GM12878 (cell line): ENCODE results near the gene ECI1. TPM values are rescaled to one million over a fixed set of nuclear protein-coding genes. Genes with fewer than 3 reads are reported as not detected.

Source experiments
- CEBPB ChIP-seq, 2 experiments: fragments of 150-350 bp in 1 of 2; IDR thresholded peaks; 2 replicates each; pipeline ENCODE4 v1.6.1; 2012 to 2014; ENCODE audit warnings: low read depth in 2 of 2, low read length in 2 of 2, borderline replicate concordance in 1 of 2, inconsistent platforms in 1 of 2
- EGR1 ChIP-seq, 2 experiments: IDR thresholded peaks; 1 replicate in 1 of 2; 2 replicates in 1 of 2; pipeline ENCODE4 v1.6.1; 2011 to 2012; ENCODE audit warnings: low read depth in 2 of 2, low read length in 2 of 2, borderline replicate concordance in 1 of 2, mild to moderate bottlenecking in 1 of 2, moderate library complexity in 1 of 2
- EP300 ChIP-seq, 2 experiments: fragments of 150-350 bp in 1 of 2; IDR thresholded peaks; 2 replicates each; pipeline ENCODE4 v1.6.1; 2011 to 2012; ENCODE audit warnings: low read depth in 2 of 2, low read length in 2 of 2, borderline replicate concordance in 1 of 2, improper control_type of control experiment in 1 of 2, inconsistent platforms in 1 of 2; ENCODE audit not compliant: control insufficient read depth in 1 of 2
- JUNB ChIP-seq: IDR thresholded peaks from 2 replicates; pipeline ENCODE4 v1.6.1; 2016; ENCODE audit warnings: antibody characterized with exemption, mild to moderate bottlenecking
- MEF2B ChIP-seq: fragments of 450-650 bp; IDR thresholded peaks from 2 replicates; pipeline ENCODE4 v1.6.1; 2018; ENCODE audit warnings: mild to moderate bottlenecking, moderate library complexity; ENCODE audit not compliant: partially characterized antibody, poor library complexity, severe bottlenecking
- MTA2 ChIP-seq: fragments of 450-650 bp; IDR thresholded peaks from 2 replicates; pipeline ENCODE4 v1.6.1; 2016; ENCODE audit warnings: low read depth, mild to moderate bottlenecking, moderate library complexity
- NRF1 ChIP-seq: conservative IDR thresholded peaks from 2 replicates; pipeline ENCODE4 v1.6.1; 2011; ENCODE audit warnings: mild to moderate bottlenecking, low read depth, low read length, improper control_type of control experiment
- PML ChIP-seq: IDR thresholded peaks from 2 replicates; pipeline ENCODE4 v1.6.1; 2012; ENCODE audit warnings: low read length, inconsistent platforms
- RUNX3 ChIP-seq: IDR thresholded peaks from 2 replicates; pipeline ENCODE4 v1.6.1; 2012; ENCODE audit warnings: low read length, inconsistent platforms
- SPI1 ChIP-seq: IDR thresholded peaks from 2 replicates; pipeline ENCODE4 v1.6.1; 2011; ENCODE audit warnings: low read depth, mild to moderate bottlenecking, low read length, moderate library complexity, borderline replicate concordance; ENCODE audit not compliant: insufficient read depth
- TCF12 ChIP-seq: IDR thresholded peaks from 2 replicates; pipeline ENCODE4 v1.6.1; 2011; ENCODE audit warnings: low read depth, mild to moderate bottlenecking, low read length
- ZNF207 ChIP-seq: fragments of 450-650 bp; IDR thresholded peaks from 2 replicates; pipeline ENCODE4 v1.6.1; 2014; ENCODE audit warnings: antibody characterized with exemption, mild to moderate bottlenecking, borderline replicate concordance
- ZNF217 ChIP-seq: fragments of 450-650 bp; IDR thresholded peaks from 2 replicates; pipeline ENCODE4 v1.6.1; 2017; ENCODE audit warnings: antibody characterized with exemption, mild to moderate bottlenecking
- polyA plus RNA-seq, 11 experiments: library from polyadenylated mRNA; depleted of rRNA in 4 of 11; unstranded in 6 of 11; stranded (reverse) in 5 of 11; fragments of >200 nt; fragmentation: Nextera tagmentation in 4 of 11; fragmentation: Illumina TruSeq in 1 of 11; extraction: Ambion mirVana in 4 of 11; extraction: Trizol in 1 of 11; gene quantifications; 1 replicate in 1 of 11; 2 replicates in 10 of 11; pipeline versions ENCODE4 v1.2.1 to v1.2.3, GENCODE V29; 2011 to 2016; ENCODE audit warnings: inconsistent platforms in 2 of 11, missing spikeins in 2 of 11, low read depth in 1 of 11
- total RNA-seq, 4 experiments: library from RNA; depleted of rRNA in 3 of 4; stranded (reverse); fragments of >200 nt in 3 of 4; fragmentation: Illumina TruSeq in 1 of 4; extraction: Trizol in 1 of 4; gene quantifications; 2 replicates each; pipeline versions ENCODE4 v1.2.1 to v1.2.3, GENCODE V29; 2013 to 2021
- TF ChIP-seq, protein P1 (sequence below): fragments of 450-650 bp; IDR thresholded peaks from 2 replicates; pipeline ENCODE4 v1.6.1; 2018; ENCODE audit warnings: borderline replicate concordance, mild to moderate bottlenecking; ENCODE audit not compliant: partially characterized antibody
- TF ChIP-seq, protein P2 (sequence below): IDR thresholded peaks from 2 replicates; pipeline ENCODE4 v1.6.1; 2011; ENCODE audit warnings: mild to moderate bottlenecking, low read depth, low read length, moderate library complexity; ENCODE audit not compliant: insufficient replicate concordance
- TF ChIP-seq, protein P3 (sequence below): IDR thresholded peaks from 2 replicates; pipeline ENCODE4 v1.6.1; 2011; ENCODE audit warnings: low read depth, low read length, improper control_type of control experiment, borderline replicate concordance
- TF ChIP-seq, protein P4 (sequence below): IDR thresholded peaks from 2 replicates; pipeline ENCODE4 v1.6.1; 2012; ENCODE audit warnings: low read depth, low read length, improper control_type of control experiment
- TF ChIP-seq, protein P5 (sequence below): fragments of 150-350 bp; IDR thresholded peaks from 2 replicates; pipeline ENCODE4 v1.6.1; 2016; ENCODE audit warnings: low read depth, low read length

ECI1 gene
- total and polyA plus RNA-seq, 10 of the 15 experiments (the other 5 are each of a cell fraction or from before 2014, with no cell fraction given), result 2.2 to 82.1 (median 24.8) TPM

DNA sequence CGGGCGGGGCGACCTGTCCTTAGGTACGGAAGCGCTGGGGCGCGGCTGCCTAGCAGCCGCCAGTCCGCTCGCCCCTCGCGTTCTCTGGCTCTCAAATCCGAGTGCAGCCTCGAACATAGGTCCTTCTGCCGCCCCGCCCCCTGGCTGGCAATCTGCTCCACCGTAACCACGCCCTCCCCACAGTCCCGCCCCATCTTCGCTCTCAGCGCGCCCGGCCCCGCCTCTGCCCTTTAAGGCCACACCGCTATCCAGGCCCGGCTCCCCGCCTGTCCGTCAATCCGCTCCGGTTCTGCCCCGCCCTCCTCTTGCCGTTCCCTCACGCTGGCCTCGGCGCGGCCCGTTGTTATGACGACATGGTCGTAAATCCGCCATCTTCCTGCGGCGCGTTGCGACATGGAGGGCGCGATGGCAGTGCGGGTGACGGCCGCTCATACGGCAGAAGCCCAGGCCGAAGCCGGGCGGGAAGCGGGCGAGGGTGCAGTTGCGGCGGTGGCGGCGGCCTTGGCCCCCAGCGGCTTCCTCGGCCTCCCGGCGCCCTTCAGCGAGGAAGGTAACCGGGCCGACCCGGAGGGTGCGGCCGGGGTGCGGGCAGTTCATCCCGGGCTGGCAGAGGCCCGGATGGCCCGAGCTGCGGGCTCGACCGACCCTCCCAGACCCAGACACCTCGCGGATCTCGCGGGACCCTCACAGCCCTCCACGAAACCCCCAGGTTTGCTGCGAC, 28.0 kb downstream of the ECI1 start, which contains the start of gene E4F1 (continued):
- TF ChIP-seq NRF1 (no peak), TCF12 (0 out of 2 replicates have a peak, but pooled peaks have one; percentile 56), SPI1 (no peak), ZNF207 (no peak), MEF2B (peak; percentile 61), EGR1 (IDR thresholded peaks at IDR 0.05; ENCODE audit: borderline replicate concordance in 1 of 2, low read depth in 2 of 2, low read length in 2 of 2) (no peak), JUNB (no peak), EP300 (IDR thresholded peaks at IDR 0.05; ENCODE audit: borderline replicate concordance in 1 of 2, control insufficient read depth in 1 of 2, low read depth in 2 of 2, low read length in 2 of 2) (peak in 1 of 2 experiments; percentile 41; a peak in 1 of 4 replicates), ZNF217 (no peak), MTA2 (no peak), PML (peak; percentile 70; the same call in 1 of the 2 replicates), RUNX3 (0 out of 2 replicates have a peak, but pooled peaks have one; percentile 42), CEBPB (IDR thresholded peaks at IDR 0.05; ENCODE audit: borderline replicate concordance in 1 of 2, low read depth in 2 of 2, low read length in 2 of 2) (peak in 1 of 2 experiments; percentile 56; a peak in 1 of 4 replicates)
- TF ChIP-seq, protein P1, sequence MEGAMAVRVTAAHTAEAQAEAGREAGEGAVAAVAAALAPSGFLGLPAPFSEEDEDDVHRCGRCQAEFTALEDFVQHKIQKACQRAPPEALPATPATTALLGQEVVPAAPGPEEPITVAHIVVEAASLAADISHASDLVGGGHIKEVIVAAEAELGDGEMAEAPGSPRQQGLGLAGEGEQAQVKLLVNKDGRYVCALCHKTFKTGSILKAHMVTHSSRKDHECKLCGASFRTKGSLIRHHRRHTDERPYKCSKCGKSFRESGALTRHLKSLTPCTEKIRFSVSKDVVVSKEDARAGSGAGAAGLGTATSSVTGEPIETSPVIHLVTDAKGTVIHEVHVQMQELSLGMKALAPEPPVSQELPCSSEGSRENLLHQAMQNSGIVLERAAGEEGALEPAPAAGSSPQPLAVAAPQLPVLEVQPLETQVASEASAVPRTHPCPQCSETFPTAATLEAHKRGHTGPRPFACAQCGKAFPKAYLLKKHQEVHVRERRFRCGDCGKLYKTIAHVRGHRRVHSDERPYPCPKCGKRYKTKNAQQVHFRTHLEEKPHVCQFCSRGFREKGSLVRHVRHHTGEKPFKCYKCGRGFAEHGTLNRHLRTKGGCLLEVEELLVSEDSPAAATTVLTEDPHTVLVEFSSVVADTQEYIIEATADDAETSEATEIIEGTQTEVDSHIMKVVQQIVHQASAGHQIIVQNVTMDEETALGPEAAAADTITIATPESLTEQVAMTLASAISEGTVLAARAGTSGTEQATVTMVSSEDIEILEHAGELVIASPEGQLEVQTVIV, result peak; percentile 99
- TF ChIP-seq, protein P2, sequence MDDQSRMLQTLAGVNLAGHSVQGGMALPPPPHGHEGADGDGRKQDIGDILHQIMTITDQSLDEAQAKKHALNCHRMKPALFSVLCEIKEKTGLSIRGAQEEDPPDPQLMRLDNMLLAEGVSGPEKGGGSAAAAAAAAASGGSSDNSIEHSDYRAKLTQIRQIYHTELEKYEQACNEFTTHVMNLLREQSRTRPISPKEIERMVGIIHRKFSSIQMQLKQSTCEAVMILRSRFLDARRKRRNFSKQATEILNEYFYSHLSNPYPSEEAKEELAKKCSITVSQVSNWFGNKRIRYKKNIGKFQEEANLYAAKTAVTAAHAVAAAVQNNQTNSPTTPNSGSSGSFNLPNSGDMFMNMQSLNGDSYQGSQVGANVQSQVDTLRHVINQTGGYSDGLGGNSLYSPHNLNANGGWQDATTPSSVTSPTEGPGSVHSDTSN, result peak; percentile 95
- TF ChIP-seq, protein P3, sequence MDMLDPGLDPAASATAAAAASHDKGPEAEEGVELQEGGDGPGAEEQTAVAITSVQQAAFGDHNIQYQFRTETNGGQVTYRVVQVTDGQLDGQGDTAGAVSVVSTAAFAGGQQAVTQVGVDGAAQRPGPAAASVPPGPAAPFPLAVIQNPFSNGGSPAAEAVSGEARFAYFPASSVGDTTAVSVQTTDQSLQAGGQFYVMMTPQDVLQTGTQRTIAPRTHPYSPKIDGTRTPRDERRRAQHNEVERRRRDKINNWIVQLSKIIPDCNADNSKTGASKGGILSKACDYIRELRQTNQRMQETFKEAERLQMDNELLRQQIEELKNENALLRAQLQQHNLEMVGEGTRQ, result no peak
- TF ChIP-seq, protein P4, sequence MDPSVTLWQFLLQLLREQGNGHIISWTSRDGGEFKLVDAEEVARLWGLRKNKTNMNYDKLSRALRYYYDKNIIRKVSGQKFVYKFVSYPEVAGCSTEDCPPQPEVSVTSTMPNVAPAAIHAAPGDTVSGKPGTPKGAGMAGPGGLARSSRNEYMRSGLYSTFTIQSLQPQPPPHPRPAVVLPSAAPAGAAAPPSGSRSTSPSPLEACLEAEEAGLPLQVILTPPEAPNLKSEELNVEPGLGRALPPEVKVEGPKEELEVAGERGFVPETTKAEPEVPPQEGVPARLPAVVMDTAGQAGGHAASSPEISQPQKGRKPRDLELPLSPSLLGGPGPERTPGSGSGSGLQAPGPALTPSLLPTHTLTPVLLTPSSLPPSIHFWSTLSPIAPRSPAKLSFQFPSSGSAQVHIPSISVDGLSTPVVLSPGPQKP, result no peak
- TF ChIP-seq, protein P5, sequence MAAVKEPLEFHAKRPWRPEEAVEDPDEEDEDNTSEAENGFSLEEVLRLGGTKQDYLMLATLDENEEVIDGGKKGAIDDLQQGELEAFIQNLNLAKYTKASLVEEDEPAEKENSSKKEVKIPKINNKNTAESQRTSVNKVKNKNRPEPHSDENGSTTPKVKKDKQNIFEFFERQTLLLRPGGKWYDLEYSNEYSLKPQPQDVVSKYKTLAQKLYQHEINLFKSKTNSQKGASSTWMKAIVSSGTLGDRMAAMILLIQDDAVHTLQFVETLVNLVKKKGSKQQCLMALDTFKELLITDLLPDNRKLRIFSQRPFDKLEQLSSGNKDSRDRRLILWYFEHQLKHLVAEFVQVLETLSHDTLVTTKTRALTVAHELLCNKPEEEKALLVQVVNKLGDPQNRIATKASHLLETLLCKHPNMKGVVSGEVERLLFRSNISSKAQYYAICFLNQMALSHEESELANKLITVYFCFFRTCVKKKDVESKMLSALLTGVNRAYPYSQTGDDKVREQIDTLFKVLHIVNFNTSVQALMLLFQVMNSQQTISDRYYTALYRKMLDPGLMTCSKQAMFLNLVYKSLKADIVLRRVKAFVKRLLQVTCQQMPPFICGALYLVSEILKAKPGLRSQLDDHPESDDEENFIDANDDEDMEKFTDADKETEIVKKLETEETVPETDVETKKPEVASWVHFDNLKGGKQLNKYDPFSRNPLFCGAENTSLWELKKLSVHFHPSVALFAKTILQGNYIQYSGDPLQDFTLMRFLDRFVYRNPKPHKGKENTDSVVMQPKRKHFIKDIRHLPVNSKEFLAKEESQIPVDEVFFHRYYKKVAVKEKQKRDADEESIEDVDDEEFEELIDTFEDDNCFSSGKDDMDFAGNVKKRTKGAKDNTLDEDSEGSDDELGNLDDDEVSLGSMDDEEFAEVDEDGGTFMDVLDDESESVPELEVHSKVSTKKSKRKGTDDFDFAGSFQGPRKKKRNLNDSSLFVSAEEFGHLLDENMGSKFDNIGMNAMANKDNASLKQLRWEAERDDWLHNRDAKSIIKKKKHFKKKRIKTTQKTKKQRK, result no peak
